Colonic mucosa (tissue), 4 donors: ENCODE measurements around the gene LST1. TPM values are rescaled to one million over a fixed set of nuclear protein-coding genes. Genes with fewer than 3 reads are reported as not detected.

Experiments
- DNase-seq: peaks from one replicate; pipeline ENCODE4 v3.0.0-alpha.2; 2020
- H3K27ac ChIP-seq: fragments of 200-600 bp; one replicate; pipeline ENCODE4 v1.8.0; 2021
- H3K27me3 ChIP-seq: fragments of 200-600 bp; one replicate; pipeline ENCODE4 v1.8.0; 2021
- H3K36me3 ChIP-seq: fragments of 200-600 bp; one replicate; pipeline ENCODE4 v1.8.0; 2021
- H3K4me1 ChIP-seq: fragments of 200-600 bp; one replicate; pipeline ENCODE4 v1.8.0; 2021; ENCODE audit warnings: mild to moderate bottlenecking
- H3K4me3 ChIP-seq: fragments of 200-600 bp; one replicate; pipeline ENCODE4 v1.8.0; 2021
- H3K9ac ChIP-seq, 2 donors: one replicate each; pipeline ENCODE4 v1.7.0; 2013; ENCODE audit warnings: control low read depth in 2 of 2, low read depth in 2 of 2, low read length in 2 of 2
- H3K9me3 ChIP-seq: fragments of 200-600 bp; one replicate; pipeline ENCODE4 v1.8.0; 2021
- CTCF ChIP-seq: fragments of 200-600 bp; IDR thresholded peaks from one replicate; pipeline ENCODE4 v1.8.0; 2022; ENCODE audit warnings: antibody characterized with exemption, mild to moderate bottlenecking
- intact Hi-C: fragments of 100-400 bp; cut with DNase I; formaldehyde crosslinking; loops from one replicate; pipeline ENCODE4 v1.14.1; 2022
- total RNA-seq, 2 donors: library from RNA; stranded (reverse); fragmentation: NEBNext Ultra II Directional in 1 of 2; extraction: Animal tissue kit (Norgen Biotek cat#: 25700) in 1 of 2; gene quantifications; one replicate each; pipeline ENCODE4 v1.2.1, GENCODE V29; 2021
- donor health status: healthy.
- donor health status: DM: no; HTN: no; CAD: no.
- donor health status: DM: no; HTN: no; CAD: no.

LST1 gene
- total RNA-seq, 2 donors from 2014 or later, result 4.8 to 9.2 TPM

- intact Hi-C loops, result no loop called here
- H3K4me1 ChIP-seq, result no peaks in the 10 kb centered on the region
- no peak for DNase-seq
- H3K27ac ChIP-seq, result peak overlapping the region; percentile 1
- no peaks in the 10 kb centered on the region for H3K36me3 ChIP-seq
- TF ChIP-seq CTCF, result no peak
- no peaks in the 10 kb centered on the region for H3K27me3 ChIP-seq
- no peak overlapping the region for H3K9ac ChIP-seq
- no peak overlapping the region for H3K4me3 ChIP-seq
- H3K9me3 ChIP-seq, result no peaks in the 10 kb centered on the region
These were observed 11.7 kb upstream of the LST1 start for GRCh38 chr6:31574106-31575061.

GRCh38 chr6:31575335-31575901, 10.7 kb upstream of the LST1 start, which contains the start of gene TNF:
TNF (plus strand) TSS chr6:31575565; CDS start chr6:31575742, 177 bp downstream.
- H3K36me3 ChIP-seq, result no peaks in the 10 kb centered on the region
- H3K9me3 ChIP-seq, result no peaks in the 10 kb centered on the region
- H3K4me3 ChIP-seq, result peak within 1 kb of the TSS; percentile 34
- DNase-seq, result peak; percentile 62
- H3K27me3 ChIP-seq, result no peaks in the 10 kb centered on the region
- peak within 1 kb of the TSS; percentile 34 for H3K27ac ChIP-seq
- H3K4me1 ChIP-seq, result peaks cover under 1% of the 10 kb centered on the region
- intact Hi-C loops, result no loop called here
- TF ChIP-seq CTCF, result no peak
- peak within 1 kb of the TSS; percentile 13 to 46 for H3K9ac ChIP-seq

- Histone ChIP-seq H3K4me3 (peak overlapping the region; percentile 34), H3K27me3 (no peaks in the 10 kb centered on the region), H3K27ac (peak overlapping the region; percentile 34), H3K9ac (peak overlapping the region; percentile 13 to 46), H3K4me1 (peaks cover 4% of the 10 kb centered on the region), H3K36me3 (no peaks in the 10 kb centered on the region), H3K9me3 (no peaks in the 10 kb centered on the region)
- DNase-seq, result no peak
- no peak for TF ChIP-seq CTCF
- intact Hi-C loops, result no loop called here
These were observed 10.0 kb upstream of the LST1 start for GRCh38 chr6:31575952-31576685.

- Histone ChIP-seq H3K27me3 (no peaks in the 10 kb centered on the region), H3K36me3 (no peaks in the 10 kb centered on the region), H3K4me3 (peak overlapping the region; percentile 34), H3K27ac (no peak overlapping the region), H3K9me3 (no peaks in the 10 kb centered on the region), H3K4me1 (peaks cover 4% of the 10 kb centered on the region), H3K9ac (peak overlapping the region in 1 of 2 donors; percentile 12)
- intact Hi-C loops, result no loop called here
- DNase-seq, result no peak
- no peak for TF ChIP-seq CTCF
These were observed 9.0 kb upstream of the LST1 start for GRCh38 chr6:31576897-31577578.

GRCh38 chr6:31577579-31577966, 8.5 kb upstream of the LST1 start:
- peaks cover 4% of the 10 kb centered on the region for H3K4me1 ChIP-seq
- H3K36me3 ChIP-seq, result no peaks in the 10 kb centered on the region
- TF ChIP-seq CTCF, result no peak
- H3K27me3 ChIP-seq, result no peaks in the 10 kb centered on the region
- DNase-seq, result no peak
- no peak overlapping the region for H3K27ac ChIP-seq
- H3K9me3 ChIP-seq, result no peaks in the 10 kb centered on the region
- no peak overlapping the region for H3K4me3 ChIP-seq
- H3K9ac ChIP-seq, result no peak overlapping the region
- intact Hi-C loops, result no loop called here
